Osteoblast (primary cell): ENCODE results near the gene WNT6. TPM values are rescaled to one million over a fixed set of nuclear protein-coding genes. Genes with fewer than 3 reads are reported as not detected.

Experiments used
- DNase-seq: peaks from one replicate; pipeline ENCODE4 v3.0.0; 2011; ENCODE audit warnings: low spot score, mixed read lengths; ENCODE audit not compliant: insufficient read length; ENCODE audit errors: missing footprints
- H2AFZ ChIP-seq: 2 replicates; pipeline ENCODE4 v1.6.0; 2011; ENCODE audit warnings: mild to moderate bottlenecking, low read length
- H3K27ac ChIP-seq: 2 replicates; pipeline ENCODE4 v1.5.1; 2011; ENCODE audit warnings: mild to moderate bottlenecking, low read depth, low read length, moderate library complexity
- H3K27me3 ChIP-seq: 2 replicates; pipeline ENCODE4 v1.6.0; 2012; ENCODE audit warnings: mild to moderate bottlenecking, control low read depth, inconsistent platforms, low read length, moderate library complexity; ENCODE audit not compliant: insufficient read depth
- H3K36me3 ChIP-seq: 2 replicates; pipeline ENCODE4 v1.5.1; 2011; ENCODE audit warnings: mild to moderate bottlenecking, low read length, control low read depth, moderate library complexity; ENCODE audit not compliant: insufficient read depth
- H3K4me1 ChIP-seq: 2 replicates; pipeline ENCODE4 v1.5.1; 2011; ENCODE audit warnings: mild to moderate bottlenecking, low read length, control low read depth, moderate library complexity; ENCODE audit not compliant: insufficient read depth
- H3K4me2 ChIP-seq: 2 replicates; pipeline ENCODE4 v1.6.0; 2011; ENCODE audit warnings: mild to moderate bottlenecking, low read length; ENCODE audit not compliant: insufficient read depth
- H3K4me3 ChIP-seq: fragments of 200-600 bp; sonication (generic); 3 replicates; pipeline ENCODE4 v1.5.1; 2012; ENCODE audit warnings: mild to moderate bottlenecking, low read length, inconsistent platforms; ENCODE audit not compliant: insufficient read depth
- H3K79me2 ChIP-seq: 2 replicates; pipeline ENCODE4 v1.6.0; 2012; ENCODE audit warnings: mild to moderate bottlenecking, low read length, control low read depth, inconsistent platforms; ENCODE audit not compliant: insufficient read depth
- H3K9me3 ChIP-seq: 2 replicates; pipeline ENCODE4 v1.5.1; 2011; ENCODE audit warnings: low read depth, low read length, control low read depth
- H4K20me1 ChIP-seq: 2 replicates; pipeline ENCODE4 v1.6.0; 2012; ENCODE audit warnings: mild to moderate bottlenecking, low read length, control low read depth; ENCODE audit not compliant: insufficient read depth
- total RNA-seq: library from RNA; depleted of rRNA; stranded (reverse); fragments of >200 nt; gene quantifications from 2 replicates; pipeline ENCODE4 v1.2.3, GENCODE V29; 2012
- TF ChIP-seq, protein P1 (sequence below): IDR thresholded peaks from 2 replicates; pipeline ENCODE4 v1.5.1; 2011; ENCODE audit warnings: mild to moderate bottlenecking, low read depth, low read length, moderate library complexity; ENCODE audit errors: extremely low read depth

WNT6 gene
- total RNA-seq, 1 donor, result not detected

DNA sequence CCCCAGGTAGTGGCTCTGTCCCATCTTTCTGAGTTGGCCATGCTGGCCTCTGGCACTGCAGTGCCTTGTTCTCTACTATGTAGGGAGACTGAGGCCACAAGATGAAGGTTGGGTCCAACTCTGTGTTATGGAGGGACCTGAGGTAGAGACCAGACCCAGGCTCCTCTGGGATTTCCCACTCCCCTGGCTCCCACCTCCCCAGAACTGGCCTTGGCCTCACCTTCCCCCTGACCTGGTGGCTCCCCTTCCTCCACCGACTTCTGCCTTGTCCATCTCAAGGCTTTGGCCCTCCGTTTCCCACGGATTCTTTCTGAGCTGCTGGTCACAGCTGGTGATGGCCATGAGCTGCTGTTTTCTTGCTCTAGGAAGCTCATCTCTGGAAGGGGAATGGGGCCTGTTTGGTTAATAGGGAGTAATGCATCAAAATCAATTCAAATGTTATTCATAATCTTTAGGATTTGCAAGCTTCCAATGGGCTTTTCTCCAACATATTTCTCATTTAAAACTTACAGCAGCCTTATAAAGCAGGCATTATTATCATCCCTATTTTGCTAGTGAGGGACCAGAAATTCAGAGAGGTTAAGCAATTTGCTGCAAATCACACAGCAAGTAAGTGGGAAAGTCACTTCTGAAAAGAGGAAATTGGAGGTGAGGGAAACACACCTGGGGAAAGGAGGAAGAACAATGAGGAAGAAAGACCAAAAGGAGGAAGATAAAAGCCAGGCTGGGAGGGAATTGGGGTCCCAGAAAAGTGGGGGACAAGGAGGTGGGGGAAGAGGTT is 28.9 kb upstream of the WNT6 start:
- Histone ChIP-seq H2AFZ (no peak overlapping the region), H3K27ac (no peak overlapping the region), H3K4me1 (peaks cover 10% of the 10 kb centered on the region), H3K36me3 (no peaks in the 10 kb centered on the region), H4K20me1 (no peaks in the 10 kb centered on the region), H3K79me2 (no peaks in the 10 kb centered on the region), H3K4me2 (no peak overlapping the region), H3K9me3 (no peaks in the 10 kb centered on the region), H3K27me3 (peaks cover 7% of the 10 kb centered on the region), H3K4me3 (no peak overlapping the region)
- DNase-seq, result no peak
- TF ChIP-seq, protein P1, sequence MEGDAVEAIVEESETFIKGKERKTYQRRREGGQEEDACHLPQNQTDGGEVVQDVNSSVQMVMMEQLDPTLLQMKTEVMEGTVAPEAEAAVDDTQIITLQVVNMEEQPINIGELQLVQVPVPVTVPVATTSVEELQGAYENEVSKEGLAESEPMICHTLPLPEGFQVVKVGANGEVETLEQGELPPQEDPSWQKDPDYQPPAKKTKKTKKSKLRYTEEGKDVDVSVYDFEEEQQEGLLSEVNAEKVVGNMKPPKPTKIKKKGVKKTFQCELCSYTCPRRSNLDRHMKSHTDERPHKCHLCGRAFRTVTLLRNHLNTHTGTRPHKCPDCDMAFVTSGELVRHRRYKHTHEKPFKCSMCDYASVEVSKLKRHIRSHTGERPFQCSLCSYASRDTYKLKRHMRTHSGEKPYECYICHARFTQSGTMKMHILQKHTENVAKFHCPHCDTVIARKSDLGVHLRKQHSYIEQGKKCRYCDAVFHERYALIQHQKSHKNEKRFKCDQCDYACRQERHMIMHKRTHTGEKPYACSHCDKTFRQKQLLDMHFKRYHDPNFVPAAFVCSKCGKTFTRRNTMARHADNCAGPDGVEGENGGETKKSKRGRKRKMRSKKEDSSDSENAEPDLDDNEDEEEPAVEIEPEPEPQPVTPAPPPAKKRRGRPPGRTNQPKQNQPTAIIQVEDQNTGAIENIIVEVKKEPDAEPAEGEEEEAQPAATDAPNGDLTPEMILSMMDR, result no peak

DNA sequence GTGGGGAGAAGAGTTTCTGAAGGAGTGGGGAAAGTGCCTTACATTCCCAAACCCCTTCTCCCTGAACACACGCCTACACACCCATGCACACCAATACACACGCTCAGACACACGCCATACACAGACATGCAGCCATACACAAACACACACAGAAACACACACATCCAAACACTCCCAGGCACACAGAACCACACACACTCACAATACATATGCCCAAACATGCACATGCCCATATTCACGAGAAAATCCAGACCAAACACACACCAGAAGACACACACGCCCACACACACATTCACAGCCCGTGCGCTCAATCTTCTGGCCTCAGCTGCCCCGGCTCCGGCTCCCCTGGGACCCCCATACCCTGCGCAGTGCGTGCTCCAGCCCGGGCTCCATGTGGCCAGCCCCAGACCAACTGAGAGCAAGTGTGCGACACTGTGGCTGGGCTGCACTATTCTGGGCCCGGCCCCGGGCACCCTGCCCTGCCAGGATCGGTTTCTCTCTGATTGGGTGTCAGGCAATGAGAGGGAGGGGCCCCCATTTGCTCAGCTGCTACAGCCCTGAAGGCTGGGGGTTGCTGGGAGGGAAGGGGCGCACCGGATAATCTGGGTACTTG is 28.1 kb upstream of the WNT6 start, which contains the start of gene PRKAG3:
TSS of gene PRKAG3 (minus strand) at position 426 of the 613 bp plus-strand sequence.
- Histone ChIP-seq H3K4me1 (peaks cover 10% of the 10 kb centered on the region), H4K20me1 (no peaks in the 10 kb centered on the region), H3K4me2 (no peak within 1 kb of the TSS), H2AFZ (peak within 1 kb of the TSS; percentile 60), H3K4me3 (no peak within 1 kb of the TSS), H3K9me3 (no peaks in the 10 kb centered on the region), H3K79me2 (no peaks in the 10 kb centered on the region), H3K36me3 (no peaks in the 10 kb centered on the region), H3K27me3 (peaks cover 7% of the 10 kb centered on the region), H3K27ac (no peak within 1 kb of the TSS)
- TF ChIP-seq, protein P1, result no peak
- DNase-seq, result no peak

DNA sequence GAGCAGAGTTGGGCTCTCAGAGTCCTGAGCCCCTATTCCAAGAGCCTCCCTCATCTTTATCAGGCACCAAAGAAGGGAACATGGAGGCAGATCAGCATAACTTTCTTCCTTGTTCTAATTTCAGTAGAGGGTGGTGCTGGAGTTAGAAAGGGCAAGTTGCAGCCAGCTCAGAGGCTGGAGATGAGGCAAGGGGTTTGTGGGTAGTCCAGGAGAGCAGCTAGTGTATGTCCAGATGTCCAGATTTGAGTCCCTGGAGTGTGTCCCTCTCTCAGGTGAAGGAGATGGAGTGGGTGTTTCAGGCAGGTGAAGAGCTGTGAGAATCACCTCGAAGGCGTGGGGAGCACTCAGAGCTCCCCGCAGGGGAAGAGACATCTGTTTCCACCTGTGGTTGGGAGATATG is 27.5 kb upstream of the WNT6 start:
- H3K36me3 ChIP-seq, result no peaks in the 10 kb centered on the region
- TF ChIP-seq, protein P1, result no peak
- H4K20me1 ChIP-seq, result no peaks in the 10 kb centered on the region
- H3K27me3 ChIP-seq, result peaks cover 7% of the 10 kb centered on the region
- no peak for DNase-seq
- peak overlapping the region; percentile 21 for H2AFZ ChIP-seq
- H3K4me3 ChIP-seq, result no peak overlapping the region
- no peak overlapping the region for H3K27ac ChIP-seq
- no peaks in the 10 kb centered on the region for H3K79me2 ChIP-seq
- H3K4me2 ChIP-seq, result no peak overlapping the region
- peaks cover 10% of the 10 kb centered on the region for H3K4me1 ChIP-seq
- H3K9me3 ChIP-seq, result no peaks in the 10 kb centered on the region

DNA sequence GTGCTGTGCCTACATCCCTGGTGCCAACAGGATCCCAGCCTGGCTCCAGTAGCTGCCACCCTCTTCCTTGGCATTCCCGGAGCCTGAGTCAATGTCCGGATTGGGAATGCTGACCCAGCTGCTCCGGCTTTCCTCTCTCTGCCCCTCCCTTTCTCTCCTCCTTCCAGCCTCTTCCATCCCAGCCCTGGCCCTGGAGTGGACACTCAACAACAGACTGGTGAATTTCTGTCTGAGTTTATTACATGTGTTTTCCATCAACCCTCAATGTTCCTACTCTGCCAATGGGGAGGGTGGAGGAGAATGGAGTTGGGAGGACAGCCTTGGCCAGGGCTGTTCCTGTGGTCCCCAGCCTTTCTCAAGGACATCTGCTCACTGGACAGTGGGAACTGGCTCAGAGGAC is 27.1 kb upstream of the WNT6 start:
- Histone ChIP-seq H3K36me3 (no peaks in the 10 kb centered on the region), H3K4me3 (no peak overlapping the region), H3K79me2 (no peaks in the 10 kb centered on the region), H2AFZ (peak overlapping the region; percentile 60), H3K27me3 (peaks cover 7% of the 10 kb centered on the region), H3K27ac (no peak overlapping the region), H4K20me1 (no peaks in the 10 kb centered on the region), H3K4me1 (peaks cover 10% of the 10 kb centered on the region), H3K4me2 (no peak overlapping the region), H3K9me3 (no peaks in the 10 kb centered on the region)
- TF ChIP-seq, protein P1, result no peak
- peak; percentile 95 for DNase-seq
